NCI-H128 (cell line): Measurements from ENCODE around the gene CCDC8.
"Not testable (repeated sequence)": the region's sequence is repeated elsewhere in the genome, so short reads cannot be mapped to it uniquely, and the experiment has no call there.

Source experiments
- DNase-seq: peaks from one replicate; lab custom pipeline; 2025; ENCODE audit not compliant: unreplicated experiment; lab: John Stamatoyannopoulos, UW

The CCDC8 gene, protein sequence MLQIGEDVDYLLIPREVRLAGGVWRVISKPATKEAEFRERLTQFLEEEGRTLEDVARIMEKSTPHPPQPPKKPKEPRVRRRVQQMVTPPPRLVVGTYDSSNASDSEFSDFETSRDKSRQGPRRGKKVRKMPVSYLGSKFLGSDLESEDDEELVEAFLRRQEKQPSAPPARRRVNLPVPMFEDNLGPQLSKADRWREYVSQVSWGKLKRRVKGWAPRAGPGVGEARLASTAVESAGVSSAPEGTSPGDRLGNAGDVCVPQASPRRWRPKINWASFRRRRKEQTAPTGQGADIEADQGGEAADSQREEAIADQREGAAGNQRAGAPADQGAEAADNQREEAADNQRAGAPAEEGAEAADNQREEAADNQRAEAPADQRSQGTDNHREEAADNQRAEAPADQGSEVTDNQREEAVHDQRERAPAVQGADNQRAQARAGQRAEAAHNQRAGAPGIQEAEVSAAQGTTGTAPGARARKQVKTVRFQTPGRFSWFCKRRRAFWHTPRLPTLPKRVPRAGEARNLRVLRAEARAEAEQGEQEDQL

DNA sequence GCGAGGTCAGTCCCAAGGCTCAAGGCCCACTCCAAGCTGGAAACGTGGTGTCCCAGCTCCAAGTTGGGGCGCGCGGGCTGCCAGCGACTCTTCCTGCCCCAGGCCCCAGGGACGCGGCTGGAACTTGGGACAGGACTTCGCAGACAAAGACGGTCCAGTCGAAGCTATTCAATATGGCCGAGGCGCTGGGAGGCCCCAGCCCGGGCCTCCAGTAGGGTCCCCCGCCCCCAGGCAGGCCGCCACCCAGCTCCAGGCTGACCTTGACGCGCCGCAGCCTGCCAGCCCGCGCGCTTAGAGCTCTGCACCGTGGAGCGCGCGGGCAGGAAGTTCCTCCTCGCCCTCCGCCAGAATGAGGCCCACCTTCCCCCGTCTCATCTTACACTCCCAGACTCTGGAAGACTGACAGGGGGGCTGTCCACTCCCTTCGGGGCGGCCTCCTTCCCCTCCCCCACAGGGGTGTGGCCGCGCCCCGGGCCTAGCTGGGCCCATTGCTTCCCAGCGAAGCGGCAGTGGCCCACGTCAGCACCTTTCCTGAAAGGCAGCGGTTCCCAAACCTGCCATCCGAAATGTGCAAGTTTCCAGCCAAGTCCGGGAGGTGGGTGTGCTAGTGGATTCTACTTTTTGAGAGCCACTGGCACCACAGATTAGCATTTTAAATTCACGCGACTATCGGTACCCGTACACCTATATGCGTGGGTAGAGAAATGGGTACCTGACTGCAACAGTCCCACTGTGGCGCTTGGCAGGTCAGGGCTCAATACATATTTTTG lies at the start of gene CCDC8:
Gene CCDC8 (minus strand): TSS at position 303 of the 770 bp plus-strand sequence. CDS start 754 bp downstream, outside the sequence.
- no peak for DNase-seq

- DNase-seq = no peak
Observed at GRCh38 chr19:46461537-46461936, 48.2 kb upstream of the CCDC8 start.

DNA sequence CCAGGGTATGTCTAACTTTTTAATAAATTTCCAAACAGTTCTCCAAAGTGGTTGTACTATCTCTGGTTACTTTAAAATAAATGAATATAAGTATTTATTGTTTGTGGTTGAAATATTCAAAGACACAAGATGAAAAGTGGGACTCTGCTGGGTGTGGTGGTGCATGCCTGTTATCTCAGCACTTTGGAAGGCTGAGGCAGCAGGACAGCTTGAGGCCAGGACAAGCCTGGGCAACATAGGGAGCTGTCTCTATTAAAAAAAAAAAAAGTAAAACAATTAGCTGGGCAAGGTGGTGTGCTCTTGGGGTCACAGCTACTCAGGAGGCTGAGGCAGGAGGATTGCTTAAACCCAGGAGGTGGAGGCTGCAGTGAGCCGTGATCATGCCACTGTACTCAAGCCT lies 47.6 kb upstream of the CCDC8 start:
- DNase-seq = no peak

DNA sequence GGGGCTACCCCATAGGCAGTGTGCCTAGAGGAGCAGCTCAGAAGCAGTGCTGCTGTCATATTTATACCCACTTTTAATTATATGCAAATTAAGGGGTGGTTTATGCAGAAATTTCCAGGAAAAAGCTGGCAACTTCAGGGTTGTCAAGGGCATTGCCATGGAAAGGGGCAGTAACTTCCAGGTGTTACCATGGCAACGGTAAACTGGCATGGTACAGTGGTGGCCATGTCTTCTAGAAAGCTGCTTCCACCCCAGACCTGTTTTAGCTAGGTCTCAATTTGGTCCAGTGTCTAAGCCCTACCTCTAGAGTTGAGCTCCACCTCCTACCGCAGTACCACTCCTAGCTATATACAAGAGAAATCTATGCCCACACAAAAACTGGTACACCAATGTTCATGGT lies 46.7 kb upstream of the CCDC8 start:
- DNase-seq = no peak

DNA sequence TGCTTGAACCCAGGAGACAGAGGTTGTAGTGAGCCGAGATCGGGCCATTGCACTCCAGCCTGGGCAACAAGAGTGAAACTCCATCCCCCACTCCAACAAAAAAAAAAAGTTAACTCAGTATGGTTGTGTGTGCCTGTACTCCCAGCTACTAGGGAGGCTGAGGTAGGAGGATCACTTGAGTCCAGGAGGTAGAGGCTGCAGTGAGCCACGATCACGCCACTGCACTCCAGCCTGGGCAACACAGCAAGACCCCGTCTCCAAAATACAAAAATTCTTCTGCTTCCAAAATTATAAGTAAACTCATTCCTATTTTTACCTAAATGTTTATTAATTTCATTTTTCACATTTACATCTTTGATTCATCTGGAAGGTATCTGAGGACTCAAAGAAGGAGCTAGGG lies 43.6 kb upstream of the CCDC8 start:
- no peak for DNase-seq

GRCh38 chr19:46454244-46454643 lies 40.9 kb upstream of the CCDC8 start:
- DNase-seq = no peak

- DNase-seq = no peak
Observed at GRCh38 chr19:46453661-46454060, 40.3 kb upstream of the CCDC8 start.

- DNase-seq = no peak
Observed at GRCh38 chr19:46452186-46452585, 38.8 kb upstream of the CCDC8 start.

DNA sequence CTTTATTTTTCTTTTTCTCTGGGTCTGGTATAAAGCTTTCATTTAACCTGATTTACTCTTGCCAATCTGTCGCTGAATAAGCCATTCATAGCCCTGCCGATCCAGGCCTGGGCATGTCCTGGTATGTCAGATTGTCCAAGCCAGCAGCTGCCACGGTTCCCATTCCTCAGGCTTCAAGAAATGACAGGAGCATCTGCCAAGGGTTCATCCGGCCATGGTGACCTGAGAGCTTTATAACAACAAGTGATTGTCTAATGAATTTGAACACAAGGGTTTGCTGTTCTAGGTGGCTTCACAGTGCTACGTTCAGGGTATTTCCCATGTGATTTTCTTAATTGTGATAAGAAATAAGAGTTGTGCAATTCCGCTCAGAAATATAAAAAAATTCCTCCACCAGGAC lies 38.0 kb upstream of the CCDC8 start:
- DNase-seq = no peak

- DNase-seq = no peak
Observed at GRCh38 chr19:46450737-46451136, 37.4 kb upstream of the CCDC8 start.

GRCh38 chr19:46449228-46449627 lies 35.9 kb upstream of the CCDC8 start:
- DNase-seq = no peak

DNA sequence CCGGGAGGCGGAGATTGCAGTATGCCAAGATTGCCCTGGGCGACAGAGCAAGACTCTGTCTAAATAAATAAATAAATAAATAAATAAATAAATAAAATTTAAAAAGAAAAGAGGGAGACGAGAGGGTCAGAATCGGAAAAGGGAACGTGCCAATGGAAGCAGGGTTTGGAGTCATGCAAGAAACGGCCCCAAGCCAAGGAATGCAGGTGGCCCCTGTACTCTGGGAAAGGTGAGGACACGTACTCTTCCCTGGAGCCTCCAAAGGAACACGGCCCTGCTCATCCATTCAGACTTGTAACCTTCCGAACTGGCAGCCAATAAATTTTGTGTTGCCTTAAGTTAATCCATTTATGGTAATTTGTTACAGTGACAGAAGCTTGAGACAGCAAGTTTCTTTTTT lies 35.2 kb upstream of the CCDC8 start:
- no peak for DNase-seq

GRCh38 chr19:46447824-46448223 lies 34.5 kb upstream of the CCDC8 start:
- no peak for DNase-seq

DNA sequence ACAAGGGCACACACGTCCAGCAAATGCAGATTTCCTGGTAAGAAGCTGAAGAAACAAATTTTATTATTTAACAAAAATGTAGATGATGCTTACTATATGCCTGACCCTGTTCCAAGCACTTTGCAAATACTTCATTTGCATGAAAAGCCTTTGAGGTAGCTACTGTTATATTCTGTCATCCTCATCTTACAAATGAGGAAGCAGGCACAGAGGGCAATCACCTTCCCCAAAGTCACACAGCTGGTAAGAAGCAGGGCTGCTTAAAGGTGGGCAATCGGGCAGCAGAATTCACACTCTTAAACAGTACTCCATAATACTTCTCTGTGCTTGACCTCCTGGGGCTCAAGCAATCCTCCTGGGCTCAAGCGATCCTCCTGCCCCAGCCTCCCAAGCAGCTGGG lies 33.6 kb upstream of the CCDC8 start:
- DNase-seq = no peak

- DNase-seq = no peak
Observed at GRCh38 chr19:46446021-46446420, 32.7 kb upstream of the CCDC8 start.

- DNase-seq = no peak
Observed at GRCh38 chr19:46442808-46443450, 29.6 kb upstream of the CCDC8 start.

DNA sequence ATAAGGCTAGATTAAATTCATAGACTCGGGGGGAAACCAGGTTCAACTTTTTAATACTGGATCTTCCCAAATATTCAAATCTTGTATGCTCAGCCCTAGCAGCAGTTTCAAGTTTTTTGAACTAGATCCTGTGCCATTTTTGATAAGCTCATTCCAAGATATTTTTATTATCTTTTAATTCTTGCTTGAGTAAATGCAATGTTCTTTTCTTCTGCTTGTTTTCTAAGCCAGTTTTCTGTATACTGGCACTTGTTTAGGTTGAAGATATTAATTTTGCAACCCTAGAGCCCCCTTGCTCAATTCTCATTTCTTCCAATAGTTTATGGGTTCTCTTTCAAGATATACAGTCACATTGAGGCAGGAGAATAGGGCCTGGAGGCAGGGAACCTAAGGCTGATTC lies 28.5 kb upstream of the CCDC8 start:
- DNase-seq = no peak

GRCh38 chr19:46435689-46436088 lies 22.3 kb upstream of the CCDC8 start:
- DNase-seq = not testable (repeated sequence)

- DNase-seq = no peak
Observed at GRCh38 chr19:46435009-46435408, 21.6 kb upstream of the CCDC8 start.

DNA sequence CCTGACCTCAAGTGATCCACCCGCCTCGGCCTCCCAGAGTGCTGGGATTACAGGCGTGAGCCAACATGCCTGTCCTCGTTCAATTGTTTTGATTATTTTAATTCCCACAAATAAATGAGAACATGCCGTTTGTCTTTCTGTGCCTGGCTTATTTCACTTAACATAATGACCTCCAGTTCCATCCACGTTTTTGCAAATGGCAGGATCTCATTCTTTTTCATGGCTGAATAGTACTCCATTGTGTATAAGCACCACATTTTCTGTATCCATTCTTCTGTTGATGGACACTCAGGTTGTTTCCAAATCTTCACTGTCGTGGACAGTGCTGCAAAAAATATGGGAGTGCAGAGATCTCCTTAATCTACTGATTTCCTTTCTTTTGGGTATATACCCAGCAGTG lies 20.1 kb upstream of the CCDC8 start:
- DNase-seq = not testable (repeated sequence)

- DNase-seq = no peak
Observed at GRCh38 chr19:46431824-46432223, 18.5 kb upstream of the CCDC8 start.

GRCh38 chr19:46429999-46430398 lies 16.6 kb upstream of the CCDC8 start:
- no peak for DNase-seq
